Measurements from ENCODE around the gene SMCP. TPM values are rescaled to one million over a fixed set of nuclear protein-coding genes. Genes with fewer than 3 reads are reported as not detected.
A peak's percentile ranks its signal among the peaks of the same experiment; 100 is the strongest.

Gene SMCP, protein sequence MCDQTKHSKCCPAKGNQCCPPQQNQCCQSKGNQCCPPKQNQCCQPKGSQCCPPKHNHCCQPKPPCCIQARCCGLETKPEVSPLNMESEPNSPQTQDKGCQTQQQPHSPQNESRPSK
- total RNA-seq (2022) (not detected in 2 replicates), Bru-seq, nascent RNA (not detected), BruChase-seq, experiment 1, labeled RNA remaining after a 2-hour chase (not detected), BruChase-seq, experiment 2, labeled RNA remaining after a 6-hour chase (not detected)
- long read RNA-seq: 0 reads

DNA sequence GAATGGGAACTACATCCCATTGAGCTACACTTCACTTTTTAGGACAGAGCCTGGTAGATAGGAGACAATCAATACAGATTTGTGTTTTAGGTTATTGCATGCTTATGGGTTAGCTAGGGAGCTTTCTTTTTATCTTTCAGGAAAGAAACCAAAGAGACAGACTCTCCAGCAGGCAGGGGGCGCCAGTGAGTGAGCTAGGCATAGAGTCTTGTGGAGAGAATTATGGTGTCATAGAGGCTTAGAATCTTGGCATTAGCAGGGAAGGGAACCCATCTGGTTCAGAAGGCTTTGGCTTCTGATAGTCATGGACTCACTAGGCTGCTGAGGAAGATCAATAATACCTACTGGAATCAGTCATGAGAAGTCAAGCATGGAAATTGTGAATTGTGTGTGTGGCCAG lies at the start of gene SMCP:
Gene SMCP (plus strand): TSS at position 281 of the 400 bp plus-strand sequence. CDS start 6,101 bp downstream, outside the sequence.
- peak in 1 of 2 experiments; percentile 18 for DNase-seq
- Mint-ChIP-seq H3K27ac (ENCODE audit: unreplicated experiment) (no peak within 1 kb of the TSS), H3K36me3 (ENCODE audit: insufficient read depth, unreplicated experiment) (no peaks in the 10 kb centered on the region), H3K27me3 (ENCODE audit: insufficient read depth, unreplicated experiment) (peaks cover 10% of the 10 kb centered on the region), H3K4me1 (ENCODE audit: low read depth, unreplicated experiment) (no peaks in the 10 kb centered on the region), H3K4me3 (ENCODE audit: unreplicated experiment) (no peak within 1 kb of the TSS), H3K9me3 (ENCODE audit: unreplicated experiment) (no peaks in the 10 kb centered on the region)
- POLR2A ChIA-PET: no interaction called here
- no peak within 1 kb of the TSS for H3K4me3 ChIP-seq (ENCODE audit: low read depth, low read length)
- H3K27me3 ChIP-seq (replicated peaks; ENCODE audit: control insufficient read depth, insufficient read depth, low read length): no peaks in the 10 kb centered on the region
- H3K36me3 ChIP-seq (ENCODE audit: control insufficient read depth, insufficient read depth, low read length): no peaks in the 10 kb centered on the region
- intact Hi-C loops (cut with micrococcal nuclease; ENCODE audit: unreplicated experiment): no loop called here
- TF ChIP-seq, protein P1, sequence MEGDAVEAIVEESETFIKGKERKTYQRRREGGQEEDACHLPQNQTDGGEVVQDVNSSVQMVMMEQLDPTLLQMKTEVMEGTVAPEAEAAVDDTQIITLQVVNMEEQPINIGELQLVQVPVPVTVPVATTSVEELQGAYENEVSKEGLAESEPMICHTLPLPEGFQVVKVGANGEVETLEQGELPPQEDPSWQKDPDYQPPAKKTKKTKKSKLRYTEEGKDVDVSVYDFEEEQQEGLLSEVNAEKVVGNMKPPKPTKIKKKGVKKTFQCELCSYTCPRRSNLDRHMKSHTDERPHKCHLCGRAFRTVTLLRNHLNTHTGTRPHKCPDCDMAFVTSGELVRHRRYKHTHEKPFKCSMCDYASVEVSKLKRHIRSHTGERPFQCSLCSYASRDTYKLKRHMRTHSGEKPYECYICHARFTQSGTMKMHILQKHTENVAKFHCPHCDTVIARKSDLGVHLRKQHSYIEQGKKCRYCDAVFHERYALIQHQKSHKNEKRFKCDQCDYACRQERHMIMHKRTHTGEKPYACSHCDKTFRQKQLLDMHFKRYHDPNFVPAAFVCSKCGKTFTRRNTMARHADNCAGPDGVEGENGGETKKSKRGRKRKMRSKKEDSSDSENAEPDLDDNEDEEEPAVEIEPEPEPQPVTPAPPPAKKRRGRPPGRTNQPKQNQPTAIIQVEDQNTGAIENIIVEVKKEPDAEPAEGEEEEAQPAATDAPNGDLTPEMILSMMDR (IDR thresholded peaks at IDR 0.05; ENCODE audit: insufficient read depth in 1 of 2, low read depth in 1 of 2, low read length in 1 of 2, severe bottlenecking in 1 of 2, unreplicated experiment in 1 of 2): no peak
- no TSS peak for BruUV-seq (replicated peaks)
- H3K4me1 ChIP-seq: no peaks in the 10 kb centered on the region
- H3K9me3 ChIP-seq: no peaks in the 10 kb centered on the region
- CTCF ChIA-PET: interaction anchor here (1.0 kb wide), 1 partner anchor 315 kb away, joined by 3 read pairs; no protein-coding TSS in a partner anchor

DNA sequence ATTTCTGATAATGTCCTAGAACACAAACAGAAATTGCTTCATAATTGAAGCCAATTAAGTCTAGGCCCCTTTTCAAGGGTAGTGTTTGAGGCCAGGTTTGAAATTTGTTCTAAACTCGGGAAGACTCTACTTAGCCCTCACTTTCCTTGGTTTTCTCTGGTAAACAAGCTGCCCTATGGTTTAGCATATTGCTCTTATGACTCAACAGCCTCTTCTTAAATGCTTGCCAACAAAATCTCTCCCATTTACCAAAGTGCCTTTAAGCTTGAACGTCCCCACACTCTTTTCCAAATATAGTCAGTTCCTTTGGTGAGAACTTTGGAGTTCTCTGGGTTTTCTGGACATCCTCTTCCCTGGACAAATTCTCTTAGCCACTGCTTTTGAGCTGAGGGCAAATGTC lies 41.3 kb upstream of the SMCP start:
- TF ChIP-seq, protein P1 (IDR thresholded peaks at IDR 0.05; ENCODE audit: insufficient read depth in 1 of 2, low read depth in 1 of 2, low read length in 1 of 2, severe bottlenecking in 1 of 2, unreplicated experiment in 1 of 2): no peak
- CTCF ChIA-PET: no interaction called here
- Histone ChIP-seq H3K36me3 (ENCODE audit: control insufficient read depth, insufficient read depth, low read length) (no peaks in the 10 kb centered on the region), H3K4me1 (no peaks in the 10 kb centered on the region), H3K27me3 (replicated peaks; ENCODE audit: control insufficient read depth, insufficient read depth, low read length) (no peaks in the 10 kb centered on the region; the same call in 1 of the 2 replicates), H3K4me3 (ENCODE audit: low read depth, low read length) (no peak overlapping the region), H3K9me3 (no peaks in the 10 kb centered on the region)
- no peaks in the 10 kb centered on the region for H3K9me3 Mint-ChIP-seq (ENCODE audit: unreplicated experiment)
- no peaks in the 10 kb centered on the region for H3K36me3 Mint-ChIP-seq (ENCODE audit: insufficient read depth, unreplicated experiment)
- no peak overlapping the region for H3K27ac Mint-ChIP-seq (ENCODE audit: unreplicated experiment)
- no peak overlapping the region for H3K4me3 Mint-ChIP-seq (ENCODE audit: unreplicated experiment)
- H3K4me1 Mint-ChIP-seq (ENCODE audit: low read depth, unreplicated experiment): no peaks in the 10 kb centered on the region
- peaks cover 14% of the 10 kb centered on the region for H3K27me3 Mint-ChIP-seq (ENCODE audit: insufficient read depth, unreplicated experiment)
- no TSS peak for BruUV-seq (replicated peaks)
- intact Hi-C loops (cut with micrococcal nuclease; ENCODE audit: unreplicated experiment): no loop called here
- POLR2A ChIA-PET: no interaction called here
- DNase-seq: no peak

DNA sequence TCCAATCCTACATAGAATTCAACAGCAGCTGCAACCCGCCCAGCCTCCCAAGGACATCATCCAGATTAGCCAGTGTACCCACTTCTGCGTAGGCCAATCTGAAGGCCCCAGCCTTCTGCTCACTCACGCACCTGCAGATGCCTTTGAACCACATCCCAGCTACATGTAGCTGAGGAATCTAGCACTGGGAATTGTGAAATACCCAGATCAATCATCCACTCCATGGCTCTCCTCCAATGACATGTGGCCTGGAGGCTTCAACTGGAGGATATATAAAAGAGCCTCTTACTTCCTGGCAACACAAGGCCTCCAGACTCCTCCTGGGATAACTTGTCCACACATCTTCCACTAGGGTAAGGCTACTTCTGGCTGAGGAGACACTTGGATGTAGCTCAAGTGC lies 35.6 kb upstream of the SMCP start, which contains the start of gene LCE6A:
Gene LCE6A (plus strand): TSS at position 301 of the 400 bp plus-strand sequence. CDS start 665 bp downstream, outside the sequence.
- Mint-ChIP-seq H3K36me3 (ENCODE audit: insufficient read depth, unreplicated experiment) (no peaks in the 10 kb centered on the region), H3K4me3 (ENCODE audit: unreplicated experiment) (no peak within 1 kb of the TSS), H3K27me3 (ENCODE audit: insufficient read depth, unreplicated experiment) (peaks cover 12% of the 10 kb centered on the region), H3K9me3 (ENCODE audit: unreplicated experiment) (no peaks in the 10 kb centered on the region), H3K4me1 (ENCODE audit: low read depth, unreplicated experiment) (no peaks in the 10 kb centered on the region), H3K27ac (ENCODE audit: unreplicated experiment) (no peak within 1 kb of the TSS)
- CTCF ChIA-PET: no interaction called here
- Histone ChIP-seq H3K4me1 (no peaks in the 10 kb centered on the region), H3K4me3 (ENCODE audit: low read depth, low read length) (no peak within 1 kb of the TSS), H3K9me3 (no peaks in the 10 kb centered on the region), H3K27me3 (replicated peaks; ENCODE audit: control insufficient read depth, insufficient read depth, low read length) (no peaks in the 10 kb centered on the region; the same call in 1 of the 2 replicates), H3K36me3 (ENCODE audit: control insufficient read depth, insufficient read depth, low read length) (no peaks in the 10 kb centered on the region)
- intact Hi-C loops (cut with micrococcal nuclease; ENCODE audit: unreplicated experiment): no loop called here
- TF ChIP-seq, protein P1 (IDR thresholded peaks at IDR 0.05; ENCODE audit: insufficient read depth in 1 of 2, low read depth in 1 of 2, low read length in 1 of 2, severe bottlenecking in 1 of 2, unreplicated experiment in 1 of 2): no peak
- no TSS peak for BruUV-seq (replicated peaks)
- no peak for DNase-seq
- POLR2A ChIA-PET: no interaction called here

Measured in Caco-2 (cell line).